Vein endothelial cell (primary cell): Measurements from ENCODE around the gene SDHAF2. TPM values are rescaled to one million over a fixed set of nuclear protein-coding genes. Genes with fewer than 3 reads are reported as not detected.

Experiments
- small RNA-seq: library from RNA; depleted of rRNA; stranded (forward); fragments of <200 nt; gene quantifications from one replicate; pipeline ENCODE3, GENCODE V24; 2012
- total RNA-seq: library from RNA; depleted of rRNA; stranded (reverse); fragments of >200 nt; gene quantifications from 2 replicates; pipeline ENCODE4 v1.2.3, GENCODE V29; 2012

The SDHAF2 gene
- 58.6 and 64.7 TPM in 2 replicates for total RNA-seq

GRCh38 chr11:61429691-61430582, at the start of gene SDHAF2, which contains the start of gene CPSF7:
TSS of gene SDHAF2 (plus strand) at chr11:61430124. CDS start at chr11:61430147, 23 bp downstream.
TSS of gene CPSF7 (minus strand) at chr11:61429975. CDS start at chr11:61429235, 740 bp downstream.

Small RNA genes within 50 kb of the gene (small RNA-seq; reads per million reads assigned to genes)
- not detected for gene RN7SL23P

Other genes with a start within 250 kb of the SDHAF2 start
- not detected in 2 replicates for gene PGA3, start 226.6 kb upstream of the SDHAF2 start, total RNA-seq
- not detected in 2 replicates for gene PGA4, start 207.8 kb upstream of the SDHAF2 start, total RNA-seq
- not detected in 2 replicates for gene PGA5, start 188.9 kb upstream of the SDHAF2 start, total RNA-seq
- gene VWCE, start 134.8 kb upstream of the SDHAF2 start, total RNA-seq: 4.6 and 9.8 TPM in 2 replicates
- gene DDB1, start 97.0 kb upstream of the SDHAF2 start, total RNA-seq: 291 and 316 TPM in 2 replicates
- gene TKFC, start 96.9 kb upstream of the SDHAF2 start, total RNA-seq: 15.8 and 28.1 TPM in 2 replicates
- 51.6 and 54.1 TPM in 2 replicates for gene CYB561A3, start 68.2 kb upstream of the SDHAF2 start, total RNA-seq
- gene TMEM138, start 67.8 kb upstream of the SDHAF2 start, total RNA-seq: 19.5 and 24.8 TPM in 2 replicates
- gene TMEM216, start 37.5 kb upstream of the SDHAF2 start, total RNA-seq: 8.3 and 9.5 TPM in 2 replicates
- gene CPSF7, start 149 bp upstream of the SDHAF2 start, total RNA-seq: 29.7 and 34.6 TPM in 2 replicates
- gene LRRC10B, start 78.6 kb downstream of the SDHAF2 start, total RNA-seq: not detected in 2 replicates
- gene SYT7, start 151.0 kb downstream of the SDHAF2 start, total RNA-seq: 0.10 and 2.0 TPM in 2 replicates